Erythroblast (primary cell): ENCODE results near the gene DGAT2.
A peak's percentile ranks its signal among the peaks of the same experiment; 100 is the strongest.

ENCODE experiments used
- DNase-seq, 2 experiments: peaks; one replicate each; lab custom pipeline; 2025; lab: John Stamatoyannopoulos, UW
- GATA1 ChIP-seq: IDR thresholded peaks from 2 replicates; pipeline ENCODE4 v1.6.1; 2011; ENCODE audit warnings: low read depth, mild to moderate bottlenecking, control low read depth, low read length, moderate library complexity
- POLR2A ChIP-seq: IDR thresholded peaks from 2 replicates; pipeline ENCODE4 v1.6.1; 2011; ENCODE audit warnings: mild to moderate bottlenecking, low read length

DGAT2 gene

GRCh38 chr11:75795276-75796090 is 26.9 kb downstream of the DGAT2 start:
- no peak for DNase-seq
- no peak for TF ChIP-seq GATA1
- no peak for TF ChIP-seq POLR2A

GRCh38 chr11:75796091-75796435 is 27.5 kb downstream of the DGAT2 start:
- DNase-seq: no peak
- TF ChIP-seq POLR2A: no peak
- no peak for TF ChIP-seq GATA1

- no peak for DNase-seq
- TF ChIP-seq GATA1 (no peak), POLR2A (no peak)
These were observed 28.5 kb downstream of the DGAT2 start for GRCh38 chr11:75797116-75797515.

GRCh38 chr11:75797792-75798191 is 29.2 kb downstream of the DGAT2 start:
- TF ChIP-seq GATA1 (no peak), POLR2A (no peak)
- no peak for DNase-seq

- no peak for TF ChIP-seq GATA1
- TF ChIP-seq POLR2A: no peak
- DNase-seq: no peak
These were observed 31.6 kb downstream of the DGAT2 start for GRCh38 chr11:75800136-75800675.

GRCh38 chr11:75800728-75801361 is 32.3 kb downstream of the DGAT2 start:
- DNase-seq: no peak
- TF ChIP-seq POLR2A (no peak), GATA1 (no peak)

- TF ChIP-seq GATA1 (no peak), POLR2A (no peak)
- DNase-seq: no peak
These were observed 32.9 kb downstream of the DGAT2 start for GRCh38 chr11:75801362-75802020.

- no peak for DNase-seq
- TF ChIP-seq GATA1 (no peak), POLR2A (no peak)
These were observed 33.7 kb downstream of the DGAT2 start for GRCh38 chr11:75802021-75802912.

GRCh38 chr11:75802913-75803820 is 34.6 kb downstream of the DGAT2 start:
- DNase-seq: peak; percentile 68 to 85
- TF ChIP-seq GATA1 (no peak), POLR2A (no peak)

- TF ChIP-seq POLR2A (no peak), GATA1 (no peak)
- DNase-seq: no peak
These were observed 40.5 kb downstream of the DGAT2 start for GRCh38 chr11:75809111-75809510.

- no peak for DNase-seq
- TF ChIP-seq GATA1 (no peak), POLR2A (no peak)
These were observed 41.4 kb downstream of the DGAT2 start for GRCh38 chr11:75809991-75810390.

- no peak for DNase-seq
- TF ChIP-seq GATA1 (no peak), POLR2A (no peak)
These were observed 42.2 kb downstream of the DGAT2 start for GRCh38 chr11:75810637-75811390.
